ENCODE results near the gene CABP4.

Gene CABP4

GRCh38 chr11:67455054-67455453 is at the start of gene CABP4:
TSS of gene CABP4 (plus strand) at chr11:67455354. CDS start at chr11:67455424, 70 bp downstream.
- no peak for DNase-seq (ENCODE audit: low spot score)

GRCh38 chr11:67405688-67406339 is 49.3 kb upstream of the CABP4 start:
- no peak for DNase-seq (ENCODE audit: low spot score)

GRCh38 chr11:67406420-67406968 is 48.7 kb upstream of the CABP4 start:
- no peak for DNase-seq (ENCODE audit: low spot score)

GRCh38 chr11:67406969-67407687 is 48.0 kb upstream of the CABP4 start:
- DNase-seq (ENCODE audit: low spot score), result no peak

- no peak for DNase-seq (ENCODE audit: low spot score)
Observed at GRCh38 chr11:67407688-67408163, 47.4 kb upstream of the CABP4 start.

GRCh38 chr11:67408437-67409200 is 46.5 kb upstream of the CABP4 start:
- DNase-seq (ENCODE audit: low spot score), result no peak

- DNase-seq (ENCODE audit: low spot score), result no peak
Observed at GRCh38 chr11:67409261-67409666, 45.9 kb upstream of the CABP4 start.

GRCh38 chr11:67409781-67410368 is 45.3 kb upstream of the CABP4 start:
- DNase-seq (ENCODE audit: low spot score), result peak; percentile 90

GRCh38 chr11:67410369-67410831 is 44.8 kb upstream of the CABP4 start:
- DNase-seq (ENCODE audit: low spot score), result no peak

- no peak for DNase-seq (ENCODE audit: low spot score)
Observed at GRCh38 chr11:67410984-67411784, 44.0 kb upstream of the CABP4 start.

- no peak for DNase-seq (ENCODE audit: low spot score)
Observed at GRCh38 chr11:67411785-67412152, 43.4 kb upstream of the CABP4 start.

- no peak for DNase-seq (ENCODE audit: low spot score)
Observed at GRCh38 chr11:67412495-67413179, 42.5 kb upstream of the CABP4 start.

- no peak for DNase-seq (ENCODE audit: low spot score)
Observed at GRCh38 chr11:67413266-67413849, 41.8 kb upstream of the CABP4 start.

- no peak for DNase-seq (ENCODE audit: low spot score)
Observed at GRCh38 chr11:67415501-67416304, 39.5 kb upstream of the CABP4 start, which contains the start of gene CARNS1. TSS of gene CARNS1 (plus strand) at chr11:67415678. CDS start at chr11:67416200, 522 bp downstream.

GRCh38 chr11:67416416-67417335 is 38.5 kb upstream of the CABP4 start:
- no peak for DNase-seq (ENCODE audit: low spot score)

- no peak for DNase-seq (ENCODE audit: low spot score)
Observed at GRCh38 chr11:67417425-67417824, 37.7 kb upstream of the CABP4 start.

- no peak for DNase-seq (ENCODE audit: low spot score)
Observed at GRCh38 chr11:67418476-67419281, 36.5 kb upstream of the CABP4 start.

Data from iPS-NIHi11 (cell line).